Right lobe of liver (tissue), 4 donors: ENCODE results near the gene HSD17B8.

ENCODE experiments used
- CTCF ChIP-seq, 4 donors: fragments of 200-600 bp in 3 of 4; fragments of 450-650 bp in 1 of 4; IDR thresholded peaks; one replicate each; pipeline versions ENCODE4 v1.5.1 to v1.8.0; 2016 to 2022; ENCODE audit warnings: antibody characterized with exemption in 4 of 4, mild to moderate bottlenecking in 2 of 4
- POLR2A ChIP-seq: fragments of 450-650 bp; IDR thresholded peaks from one replicate; pipeline ENCODE4 v1.6.1; 2017; ENCODE audit warnings: antibody characterized with exemption, mild to moderate bottlenecking
- donor health status: DM: no; HTN: no; CAD: no.
- donor health status: DM: no; HTN: no; CAD: no.
- donor health status: DM: no; HTN: yes; CAD: no.

GRCh38 chr6:33241968-33242367, 37.5 kb downstream of the HSD17B8 start:
- TF ChIP-seq CTCF (IDR thresholded peaks at IDR 0.05) (no peak), POLR2A (no peak)
